Hepatocyte (in vitro differentiated cells): ENCODE data around the gene PI4KB.

Experiments
- CTCF ChIP-seq: fragments of 200-600 bp; sonication (generic); IDR thresholded peaks from 2 replicates; pipeline ENCODE4 v1.5.1; 2016; ENCODE audit warnings: antibody characterized with exemption, mild to moderate bottlenecking; ENCODE audit not compliant: poor library complexity
- EZH2phosphoT487 ChIP-seq: fragments of 200-600 bp; sonication (generic); IDR thresholded peaks from one replicate; pipeline ENCODE4 v1.6.1; 2018; ENCODE audit warnings: antibody characterized with exemption, mild to moderate bottlenecking, low read depth, moderate library complexity; ENCODE audit not compliant: unreplicated experiment, severe bottlenecking

GRCh38 chr1:151286619-151287340 is 40.4 kb downstream of the PI4KB start:
- TF ChIP-seq CTCF (no peak), EZH2phosphoT487 (no peak)
